HepG2 (cell line): ENCODE data around the gene SNX30. TPM values are rescaled to one million over a fixed set of nuclear protein-coding genes. Genes with fewer than 3 reads are reported as not detected.

Experiments used
- ATAC-seq: fragments of 200-7000 bp; cut with Tn5 transposase; 3 replicates; pipeline ENCODE4 v1.9.1; 2020; ENCODE audit warnings: mild to moderate bottlenecking, moderate library complexity
- BruUV-seq: library from RNA; stranded (reverse); fragments of 400-500 nt; replicated peaks from 2 replicates; lab custom pipeline; 2021; lab: Mats Ljungman, UMichigan
- CTCF ChIA-PET: fragments of 300-600 bp; formaldehyde crosslinking; extraction: SDS; loops from one replicate; lab custom pipeline; 2021; ENCODE audit warnings: low total read pairs, inconsistent platforms, low intra/inter-chr PET ratio; lab: Yijun Ruan, JAX
- POLR2A ChIA-PET: fragments of 350-600 bp; sonication (Branson Sonifier 250); formaldehyde crosslinking; loops from one replicate; lab custom pipeline; 2020; ENCODE audit warnings: antibody characterized with exemption, inconsistent platforms; lab: Yijun Ruan, JAX
- DNase-seq: peaks from one replicate; pipeline ENCODE4 v3.0.0-alpha.2; 2015; ENCODE audit warnings: low spot score
- FAIRE-seq: peaks from 3 replicates; lab custom pipeline; 2011; peaks lifted over from hg19 to GRCh38; lab: Jason Lieb, UNC
- H2AFZ ChIP-seq: one replicate; pipeline ENCODE4 v1.6.1; 2011; ENCODE audit warnings: low read length, inconsistent platforms
- H3K27ac ChIP-seq: fragments of 300-600 bp; 3 replicates; pipeline ENCODE4 v1.8.0; 2011; ENCODE audit warnings: mixed run types, mild to moderate bottlenecking, mixed read lengths, low read length, inconsistent platforms; ENCODE audit not compliant: insufficient read depth; ENCODE audit errors: extremely low read length
- H3K27me3 ChIP-seq, 2 experiments: fragments of 200-600 bp in 1 of 2; 2 replicates in 1 of 2; 3 replicates in 1 of 2; pipeline versions ENCODE4 v1.6.0 to v1.8.0; 2011; ENCODE audit warnings: low read length in 2 of 2, mild to moderate bottlenecking in 2 of 2, moderate library complexity in 2 of 2, inconsistent platforms in 1 of 2; ENCODE audit not compliant: insufficient read depth in 2 of 2, control insufficient read depth in 1 of 2
- H3K36me3 ChIP-seq, 2 experiments: fragments of 200-600 bp in 1 of 2; replicated peaks in 1 of 2; 2 replicates in 1 of 2; 3 replicates in 1 of 2; pipeline versions ENCODE4 v1.5.1 to v1.8.0; 2011; ENCODE audit warnings: low read length in 2 of 2, inconsistent platforms in 1 of 2; ENCODE audit not compliant: insufficient read depth in 2 of 2, control insufficient read depth in 1 of 2
- H3K4me1 ChIP-seq: 2 replicates; pipeline ENCODE4 v1.5.1; 2012; ENCODE audit warnings: low read length, inconsistent platforms; ENCODE audit not compliant: insufficient read depth
- H3K4me2 ChIP-seq: 2 replicates; pipeline ENCODE4 v1.6.0; 2011; ENCODE audit warnings: low read depth, low read length, inconsistent platforms
- H3K4me3 ChIP-seq, 3 experiments: fragments of 200-600 bp in 1 of 3; sonication (generic), shearing (Covaris generic) in 1 of 3; replicated peaks in 1 of 3; 2 replicates each; pipeline ENCODE4 v1.5.1; 2011 to 2016; ENCODE audit warnings: low read length in 3 of 3, inconsistent platforms in 2 of 3, low read depth in 2 of 3, mild to moderate bottlenecking in 2 of 3, control low read depth in 1 of 3, mixed read lengths in 1 of 3; ENCODE audit not compliant: insufficient read depth in 1 of 3
- H3K79me2 ChIP-seq: one replicate; pipeline ENCODE4 v1.6.1; 2011; ENCODE audit warnings: low read length, inconsistent platforms; ENCODE audit not compliant: insufficient read depth
- H3K9ac ChIP-seq: 2 replicates; pipeline ENCODE4 v1.6.0; 2011; ENCODE audit warnings: mild to moderate bottlenecking, low read depth, low read length, inconsistent platforms; ENCODE audit not compliant: insufficient read depth
- H3K9me3 ChIP-seq: 2 replicates; pipeline ENCODE4 v1.5.1; 2012; ENCODE audit warnings: mild to moderate bottlenecking, low read length
- H4K20me1 ChIP-seq: 2 replicates; pipeline ENCODE4 v1.6.0; 2011; ENCODE audit warnings: inconsistent platforms, mild to moderate bottlenecking, low read length, moderate library complexity; ENCODE audit not compliant: insufficient read depth
- CSRNP2 ChIP-seq: sonication (generic); formaldehyde crosslinking; conservative IDR thresholded peaks from 2 replicates; pipeline ENCODE4 v1.8.0; 2022; ENCODE audit warnings: low read depth, missing genetic modification reagents
- FLYWCH1 ChIP-seq: sonication (generic); formaldehyde crosslinking; IDR thresholded peaks from 2 replicates; pipeline ENCODE4 v1.8.1; 2023; ENCODE audit warnings: mild to moderate bottlenecking, missing genetic modification reagents
- KAT7 ChIP-seq: IDR thresholded peaks from 2 replicates; pipeline ENCODE4 v1.6.1; 2018; ENCODE audit warnings: borderline replicate concordance, missing compliant biosample characterization
- MXD3 ChIP-seq: IDR thresholded peaks from 2 replicates; pipeline ENCODE4 v1.6.1; 2016; ENCODE audit warnings: mild to moderate bottlenecking, missing biosample characterization, missing genetic modification reagents
- NFATC3 ChIP-seq: sonication (generic); formaldehyde crosslinking; IDR thresholded peaks from 2 replicates; pipeline ENCODE4 v1.5.1; 2020; ENCODE audit warnings: mild to moderate bottlenecking, missing genetic modification reagents
- NR2C2 ChIP-seq: sonication (generic); formaldehyde crosslinking; IDR thresholded peaks from 2 replicates; pipeline ENCODE4 v1.4.0; 2020; ENCODE audit warnings: missing genetic modification reagents, mild to moderate bottlenecking, moderate library complexity, borderline replicate concordance
- ZKSCAN1 ChIP-seq: fragments of 150-350 bp; IDR thresholded peaks from 2 replicates; pipeline ENCODE4 v1.6.1; 2014; ENCODE audit warnings: low read length
- ZNF432 ChIP-seq: sonication (generic); formaldehyde crosslinking; IDR thresholded peaks from 2 replicates; pipeline ENCODE4 v1.5.0; 2020; ENCODE audit warnings: missing genetic modification reagents, mild to moderate bottlenecking, borderline replicate concordance
- ZSCAN31 ChIP-seq: sonication (generic); formaldehyde crosslinking; IDR thresholded peaks from 2 replicates; pipeline ENCODE4 v1.5.0; 2020; ENCODE audit warnings: low read depth, mild to moderate bottlenecking, missing genetic modification reagents
- WGBS: methylation state at CpG from one replicate; pipeline ENCODE4 v1.1.6; 2017; ENCODE audit warnings: low lambda C conversion rate; 5-methylcytosine and 5-hydroxymethylcytosine counted together
- in situ Hi-C: cut with HindIII; loops from 2 replicates; pipeline ENCODE4 v1.10.0; 2017; ENCODE audit warnings: low pct_unique_long_range_greater_than_20kb; ENCODE audit not compliant: extremely low pct_ligation_motif_present
- intact Hi-C: fragments of 100-400 bp; cut with micrococcal nuclease; formaldehyde crosslinking; loops from one replicate; pipeline ENCODE4 v1.10.0; 2022; ENCODE audit not compliant: unreplicated experiment
- polyA plus RNA-seq, 8 experiments: library from polyadenylated mRNA; depleted of rRNA in 3 of 8; stranded (reverse) in 7 of 8; unstranded in 1 of 8; fragments of >200 nt; fragmentation: Illumina TruSeq in 4 of 8; extraction: Trizol in 4 of 8; gene quantifications; 2 replicates each; pipeline versions ENCODE4 v1.2.1 to v1.2.3, GENCODE V29; 2011 to 2016; ENCODE audit warnings: low read depth in 4 of 8, missing spikeins in 1 of 8, mixed read lengths in 1 of 8; ENCODE audit not compliant: insufficient read depth in 1 of 8
- total RNA-seq, 5 experiments: library from RNA; depleted of rRNA; stranded (reverse); fragments of >200 nt; fragmentation: Illumina TruSeq; extraction: Trizol; gene quantifications; 2 replicates each; pipeline ENCODE4 v1.2.3, GENCODE V29; 2016; ENCODE audit warnings: low read depth in 1 of 5
- TF ChIP-seq, protein P1 (sequence below): IDR thresholded peaks from 2 replicates; pipeline ENCODE4 v1.6.1; 2016; ENCODE audit warnings: low read depth, borderline replicate concordance

The SNX30 gene
- total and polyA plus RNA-seq, 2 of the 13 experiments (the other 11 are each of a cell fraction or from before 2014, with no cell fraction given): 4.4 to 12.4 TPM

DNA sequence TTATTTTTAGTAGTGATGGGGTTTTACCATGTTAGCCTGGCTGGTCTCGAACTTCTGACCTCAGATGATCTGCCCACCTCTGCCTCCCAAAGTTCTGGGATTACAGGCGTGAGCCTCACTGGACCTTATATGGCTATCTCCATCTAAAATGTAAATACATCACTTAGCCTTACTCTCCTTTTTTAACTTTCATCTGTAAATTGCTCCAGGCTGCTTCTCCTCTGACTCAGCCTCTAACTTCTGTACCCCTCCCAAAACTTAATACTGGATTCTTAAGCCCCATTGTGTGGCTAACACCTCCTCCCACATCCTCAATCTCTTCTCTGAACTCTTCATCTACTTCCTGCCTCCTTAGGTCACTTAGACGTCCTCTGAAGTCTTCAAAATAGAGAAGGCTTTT lies 4.0 kb downstream of the SNX30 start:
- Histone ChIP-seq H3K4me2 (no peak overlapping the region), H3K27me3 (no peaks in the 10 kb centered on the region; a peak in 1 of 5 replicates), H3K4me1 (peaks cover 45% of the 10 kb centered on the region), H2AFZ (no peak overlapping the region), H3K36me3 (no peaks in the 10 kb centered on the region), H3K4me3 (no peak overlapping the region), H3K79me2 (peaks cover 39% of the 10 kb centered on the region), H4K20me1 (no peaks in the 10 kb centered on the region), H3K9me3 (no peaks in the 10 kb centered on the region), H3K9ac (no peak overlapping the region; the same call in 1 of the 2 replicates), H3K27ac (no peak overlapping the region)
- TF ChIP-seq CSRNP2 (no peak), NFATC3 (CRISPR knock-in tag) (no peak), NR2C2 (CRISPR knock-in tag) (no peak), KAT7 (CRISPR knock-in tag) (no peak), FLYWCH1 (no peak), ZNF432 (CRISPR knock-in tag) (no peak)
- TF ChIP-seq, protein P1, sequence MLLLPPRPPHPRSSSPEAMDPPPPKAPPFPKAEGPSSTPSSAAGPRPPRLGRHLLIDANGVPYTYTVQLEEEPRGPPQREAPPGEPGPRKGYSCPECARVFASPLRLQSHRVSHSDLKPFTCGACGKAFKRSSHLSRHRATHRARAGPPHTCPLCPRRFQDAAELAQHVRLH (CRISPR knock-in tag): no peak
- WGBS: 81% methylated on average over 3 of the region's 3 CpGs
- DNase-seq: no peak
- POLR2A ChIA-PET: no interaction called here
- BruUV-seq: no TSS peak
- no peak for FAIRE-seq
- CTCF ChIA-PET: no interaction called here
- in situ Hi-C loops (no loop called here), intact Hi-C loops (no loop called here)
- no peak for ATAC-seq

GRCh38 chr9:112755016-112755427 lies 4.5 kb downstream of the SNX30 start:
- Histone ChIP-seq H3K4me1 (peaks cover 41% of the 10 kb centered on the region), H3K79me2 (peaks cover 35% of the 10 kb centered on the region), H3K27me3 (no peaks in the 10 kb centered on the region; a peak in 1 of 5 replicates), H3K9ac (no peak overlapping the region), H3K4me2 (0 out of 2 replicates have a peak overlapping the region, but pooled peaks have one; percentile 16), H3K4me3 (no peak overlapping the region), H3K36me3 (no peaks in the 10 kb centered on the region), H2AFZ (no peak overlapping the region), H4K20me1 (no peaks in the 10 kb centered on the region), H3K27ac (no peak overlapping the region), H3K9me3 (no peaks in the 10 kb centered on the region)
- in situ Hi-C loops: no loop called here
- intact Hi-C loops: no loop called here
- TF ChIP-seq MXD3 (CRISPR knock-in tag) (no peak), ZKSCAN1 (0 out of 2 replicates have a peak, but pooled peaks have one; percentile 28), ZSCAN31 (CRISPR knock-in tag) (no peak)
- FAIRE-seq (no peak), ATAC-seq (no peak), DNase-seq (no peak)
- POLR2A ChIA-PET: no interaction called here
- WGBS: 65% methylated on average over 5 of the region's 5 CpGs
- no TSS peak for BruUV-seq
- CTCF ChIA-PET: no interaction called here
